Breast epithelium (tissue), 4 donors: ENCODE results near the gene SCUBE3. TPM values are rescaled to one million over a fixed set of nuclear protein-coding genes. Genes with fewer than 3 reads are reported as not detected.

Source experiments
- DNase-seq, 2 donors: peaks; one replicate each; pipeline ENCODE4 v3.0.0-alpha.2; 2019; ENCODE audit warnings: low spot score in 2 of 2
- H3K27ac ChIP-seq, 2 donors: fragments of 200-600 bp; sonication (generic) in 1 of 2; one replicate each; pipeline ENCODE4 v1.5.1; 2016 to 2019; ENCODE audit warnings: mild to moderate bottlenecking in 1 of 2
- H3K27me3 ChIP-seq, 2 donors: fragments of 200-600 bp; sonication (generic) in 1 of 2; one replicate each; pipeline versions ENCODE4 v1.5.1 to v1.6.0; 2017 to 2019; ENCODE audit warnings: control low read depth in 1 of 2, mild to moderate bottlenecking in 1 of 2
- H3K36me3 ChIP-seq: fragments of 200-600 bp; one replicate; pipeline ENCODE4 v1.5.1; 2019
- H3K4me1 ChIP-seq, 2 donors: fragments of 200-600 bp; sonication (generic); one replicate each; pipeline ENCODE4 v1.5.1; 2016 to 2019; ENCODE audit warnings: control low read depth in 1 of 2
- H3K4me3 ChIP-seq, 3 donors: fragments of 200-600 bp; sonication (generic); 1 replicate in 2 of 3; 2 replicates in 1 of 3; pipeline ENCODE4 v1.5.1; 2016 to 2019; ENCODE audit warnings: mild to moderate bottlenecking in 3 of 3, moderate library complexity in 2 of 3
- H3K9me3 ChIP-seq, 2 donors: fragments of 200-600 bp; sonication (generic) in 1 of 2; one replicate each; pipeline ENCODE4 v1.5.1; 2016 to 2019; ENCODE audit warnings: control low read depth in 1 of 2
- POLR2A ChIP-seq: fragments of 450-650 bp; IDR thresholded peaks from one replicate; pipeline ENCODE4 v1.6.1; 2016; ENCODE audit warnings: antibody characterized with exemption, mild to moderate bottlenecking, moderate library complexity
- POLR2AphosphoS5 ChIP-seq, 3 donors: sonication (generic); formaldehyde crosslinking; IDR thresholded peaks; one replicate each; pipeline ENCODE4 v1.6.1; 2017; ENCODE audit warnings: antibody characterized with exemption in 3 of 3
- intact Hi-C: fragments of 100-400 bp; cut with DNase I; formaldehyde crosslinking; loops from one replicate; pipeline ENCODE4 v1.15.1; 2023; ENCODE audit warnings: low total_unique reads
- total RNA-seq, 3 donors: library from RNA; depleted of rRNA; stranded (reverse); fragments of >200 nt; gene quantifications; one replicate each; pipeline ENCODE4 v1.1.0, GENCODE V29; 2016
- TF ChIP-seq, protein P1 (sequence below), 3 donors: fragments of 450-650 bp; IDR thresholded peaks; one replicate each; pipeline ENCODE4 v1.5.1; 2016 to 2017; ENCODE audit warnings: antibody characterized with exemption in 3 of 3, mild to moderate bottlenecking in 3 of 3, moderate library complexity in 3 of 3

SCUBE3 gene
- total RNA-seq, 3 donors from 2014 or later, result under 0.01 to 0.33 (median under 0.01) TPM

DNA sequence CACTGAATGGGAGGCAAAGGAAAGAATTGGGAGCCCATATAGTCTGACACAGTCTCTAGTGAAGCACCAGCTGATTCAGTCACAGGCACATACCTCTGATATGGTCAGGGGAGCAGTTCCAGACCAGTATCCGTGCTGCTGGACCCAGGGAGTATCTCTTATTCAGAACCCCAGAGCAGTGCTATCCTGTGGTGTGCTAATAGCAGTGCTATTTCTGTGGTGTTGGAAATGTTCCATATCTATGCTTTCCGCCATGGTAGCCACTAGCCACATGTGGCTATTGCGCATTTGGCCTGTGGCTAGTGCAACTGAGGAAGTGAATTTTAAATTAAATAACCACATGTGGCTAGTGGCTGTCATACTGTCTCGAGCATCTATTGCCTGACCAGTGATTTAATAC, 11.0 kb downstream of the SCUBE3 start:
- no peak for TF ChIP-seq POLR2A
- TF ChIP-seq POLR2AphosphoS5 (IDR thresholded peaks at IDR 0.05), result no peak
- TF ChIP-seq, protein P1, sequence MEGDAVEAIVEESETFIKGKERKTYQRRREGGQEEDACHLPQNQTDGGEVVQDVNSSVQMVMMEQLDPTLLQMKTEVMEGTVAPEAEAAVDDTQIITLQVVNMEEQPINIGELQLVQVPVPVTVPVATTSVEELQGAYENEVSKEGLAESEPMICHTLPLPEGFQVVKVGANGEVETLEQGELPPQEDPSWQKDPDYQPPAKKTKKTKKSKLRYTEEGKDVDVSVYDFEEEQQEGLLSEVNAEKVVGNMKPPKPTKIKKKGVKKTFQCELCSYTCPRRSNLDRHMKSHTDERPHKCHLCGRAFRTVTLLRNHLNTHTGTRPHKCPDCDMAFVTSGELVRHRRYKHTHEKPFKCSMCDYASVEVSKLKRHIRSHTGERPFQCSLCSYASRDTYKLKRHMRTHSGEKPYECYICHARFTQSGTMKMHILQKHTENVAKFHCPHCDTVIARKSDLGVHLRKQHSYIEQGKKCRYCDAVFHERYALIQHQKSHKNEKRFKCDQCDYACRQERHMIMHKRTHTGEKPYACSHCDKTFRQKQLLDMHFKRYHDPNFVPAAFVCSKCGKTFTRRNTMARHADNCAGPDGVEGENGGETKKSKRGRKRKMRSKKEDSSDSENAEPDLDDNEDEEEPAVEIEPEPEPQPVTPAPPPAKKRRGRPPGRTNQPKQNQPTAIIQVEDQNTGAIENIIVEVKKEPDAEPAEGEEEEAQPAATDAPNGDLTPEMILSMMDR (IDR thresholded peaks at IDR 0.05), result no peak
- DNase-seq, result no peak
- Histone ChIP-seq H3K4me3 (no peak overlapping the region), H3K36me3 (no peaks in the 10 kb centered on the region), H3K4me1 (no peaks in the 10 kb centered on the region), H3K9me3 (no peaks in the 10 kb centered on the region), H3K27me3 (no peaks in the 10 kb centered on the region), H3K27ac (no peak overlapping the region)
- intact Hi-C loops, result no loop called here

DNA sequence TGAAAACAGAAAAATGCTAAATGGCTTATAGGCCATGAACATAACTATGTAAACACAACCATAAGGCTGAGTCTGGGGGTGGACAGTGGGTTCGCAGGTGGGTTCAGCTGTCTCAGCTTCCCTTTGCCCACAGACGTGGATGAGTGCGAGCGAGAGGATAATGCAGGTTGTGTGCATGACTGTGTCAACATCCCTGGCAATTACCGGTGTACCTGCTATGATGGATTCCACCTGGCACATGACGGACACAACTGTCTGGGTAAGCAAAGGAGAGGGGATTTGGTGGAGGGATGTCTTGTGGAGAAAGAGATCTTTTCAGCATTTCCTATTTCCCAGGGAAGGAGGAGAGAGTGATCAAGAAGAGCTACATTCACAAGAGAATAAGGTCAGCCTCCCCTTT, 14.7 kb downstream of the SCUBE3 start:
- Histone ChIP-seq H3K4me3 (no peak overlapping the region), H3K27ac (no peak overlapping the region), H3K9me3 (no peaks in the 10 kb centered on the region), H3K4me1 (no peaks in the 10 kb centered on the region), H3K27me3 (no peaks in the 10 kb centered on the region), H3K36me3 (no peaks in the 10 kb centered on the region)
- DNase-seq, result no peak
- intact Hi-C loops, result no loop called here
- TF ChIP-seq POLR2AphosphoS5 (IDR thresholded peaks at IDR 0.05) (no peak), POLR2A (no peak)
- TF ChIP-seq, protein P1 (IDR thresholded peaks at IDR 0.05), result no peak

DNA sequence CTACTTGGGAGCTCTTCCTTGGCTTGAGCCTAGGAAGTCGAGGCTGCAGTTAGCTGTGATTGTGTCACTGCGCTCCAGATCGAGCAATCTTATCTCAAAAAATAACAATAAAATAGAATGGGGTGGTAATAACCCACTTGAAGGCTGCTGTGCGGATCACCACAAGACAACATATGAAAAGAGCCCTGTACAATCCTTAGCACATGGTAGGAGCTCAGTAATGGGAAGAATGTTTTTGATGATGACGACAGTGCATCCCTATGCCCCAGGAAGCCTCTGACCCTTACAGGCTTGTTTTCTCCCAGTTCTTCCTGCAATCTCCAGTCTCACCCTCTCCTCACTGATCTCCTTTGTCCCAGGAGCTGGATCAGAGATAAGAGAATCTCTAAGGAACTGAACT, 15.5 kb downstream of the SCUBE3 start:
- no peaks in the 10 kb centered on the region for H3K36me3 ChIP-seq
- H3K27me3 ChIP-seq, result no peaks in the 10 kb centered on the region
- TF ChIP-seq POLR2AphosphoS5 (IDR thresholded peaks at IDR 0.05) (no peak), POLR2A (no peak)
- TF ChIP-seq, protein P1 (IDR thresholded peaks at IDR 0.05), result no peak
- DNase-seq, result no peak
- H3K4me3 ChIP-seq, result no peak overlapping the region
- intact Hi-C loops, result no loop called here
- H3K4me1 ChIP-seq, result no peaks in the 10 kb centered on the region
- no peaks in the 10 kb centered on the region for H3K9me3 ChIP-seq
- H3K27ac ChIP-seq, result no peak overlapping the region

DNA sequence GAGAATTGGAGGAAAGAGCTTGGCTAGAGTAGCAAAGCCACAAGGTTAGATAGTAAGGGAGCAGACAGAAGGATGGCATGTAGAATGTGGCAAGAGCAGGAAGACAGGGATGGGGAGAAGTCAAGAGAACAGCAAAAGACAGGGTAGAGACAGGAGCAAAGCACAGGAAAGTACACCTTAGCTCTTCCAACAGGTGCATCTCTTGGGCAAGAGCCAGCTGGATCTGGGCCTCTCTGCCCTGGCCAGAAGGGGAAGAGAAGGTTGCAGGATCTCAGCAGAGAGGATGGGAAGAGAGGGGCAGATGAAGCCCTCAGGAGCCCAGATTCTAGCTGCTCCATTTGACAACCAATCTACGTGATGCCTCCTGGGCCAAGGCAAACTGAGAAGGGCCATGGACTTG, 16.7 kb downstream of the SCUBE3 start:
- Histone ChIP-seq H3K36me3 (no peaks in the 10 kb centered on the region), H3K9me3 (no peaks in the 10 kb centered on the region), H3K4me1 (no peaks in the 10 kb centered on the region), H3K27ac (no peak overlapping the region), H3K27me3 (no peaks in the 10 kb centered on the region), H3K4me3 (no peak overlapping the region)
- intact Hi-C loops, result loop anchor here (2.0 kb wide), 1 partner anchor 34 kb away; no protein-coding TSS in a partner anchor
- TF ChIP-seq, protein P1 (IDR thresholded peaks at IDR 0.05), result no peak
- TF ChIP-seq POLR2AphosphoS5 (IDR thresholded peaks at IDR 0.05), result no peak
- TF ChIP-seq POLR2A, result no peak
- no peak for DNase-seq

DNA sequence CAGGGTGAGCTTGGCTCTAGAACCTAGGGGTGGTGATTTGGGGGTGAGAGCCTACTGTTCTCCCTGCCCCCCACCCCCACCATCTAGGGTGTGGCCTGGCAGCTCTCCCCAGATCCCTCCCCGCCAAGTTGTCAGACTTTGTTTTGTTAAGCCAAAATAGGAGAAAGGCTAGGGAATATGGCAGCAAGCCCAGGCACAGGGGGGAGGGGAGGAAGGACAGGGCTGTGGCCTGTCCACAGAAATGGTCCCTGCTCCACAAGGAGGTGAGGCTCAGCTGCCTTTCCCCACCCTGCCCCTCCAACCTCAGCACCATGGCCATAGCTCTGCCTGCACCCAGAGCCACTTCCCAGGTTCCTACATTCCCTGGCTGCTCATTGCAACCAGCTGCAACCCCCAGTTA, 17.2 kb downstream of the SCUBE3 start:
- no peaks in the 10 kb centered on the region for H3K36me3 ChIP-seq
- no peak for DNase-seq
- no peak for TF ChIP-seq POLR2AphosphoS5 (IDR thresholded peaks at IDR 0.05)
- TF ChIP-seq POLR2A, result no peak
- TF ChIP-seq, protein P1 (IDR thresholded peaks at IDR 0.05), result no peak
- no peak overlapping the region for H3K27ac ChIP-seq
- no peaks in the 10 kb centered on the region for H3K9me3 ChIP-seq
- H3K4me3 ChIP-seq, result no peak overlapping the region
- H3K27me3 ChIP-seq, result no peaks in the 10 kb centered on the region
- intact Hi-C loops, result loop anchor here (2.0 kb wide), 1 partner anchor 34 kb away; no protein-coding TSS in a partner anchor
- no peaks in the 10 kb centered on the region for H3K4me1 ChIP-seq
